ENCODE results near the gene MRTFA. TPM values are rescaled to one million over a fixed set of nuclear protein-coding genes. Genes with fewer than 3 reads are reported as not detected.

MRTFA gene
- total and polyA plus RNA-seq, 2 of the 13 experiments (the other 11 are each of a cell fraction or from before 2014, with no cell fraction given): 2.4 to 8.2 TPM

GRCh38 chr22:40403141-40403540, 233.4 kb downstream of the MRTFA start:
- Histone ChIP-seq H4K20me1 (ENCODE audit: insufficient read depth, low read length) (no peaks in the 10 kb centered on the region), H3K4me2 (ENCODE audit: low read depth, low read length) (no peak overlapping the region), H3K4me1 (ENCODE audit: insufficient read depth, low read length) (no peaks in the 10 kb centered on the region), H3K4me3 (replicated peaks in 1 of 3; ENCODE audit: insufficient read depth in 1 of 3, low read depth in 2 of 3, low read length in 3 of 3) (no peak overlapping the region), H3K27me3 (ENCODE audit: control insufficient read depth in 1 of 2, insufficient read depth in 2 of 2, low read length in 2 of 2) (no peaks in the 10 kb centered on the region), H3K9ac (ENCODE audit: insufficient read depth, low read depth, low read length) (no peak overlapping the region), H3K9me3 (ENCODE audit: low read length) (no peaks in the 10 kb centered on the region), H3K79me2 (ENCODE audit: insufficient read depth, low read length) (no peaks in the 10 kb centered on the region), H3K36me3 (replicated peaks in 1 of 2; ENCODE audit: control insufficient read depth in 1 of 2, insufficient read depth in 2 of 2, low read length in 2 of 2) (peaks cover 10 to 15% of the 10 kb centered on the region in 2 experiments), H2AFZ (ENCODE audit: low read length) (no peak overlapping the region), H3K27ac (ENCODE audit: extremely low read length, insufficient read depth, low read length) (no peak overlapping the region)
- ChIA-PET POLR2A (no interaction called here), CTCF (ENCODE audit: low intra/inter-chr PET ratio, low total read pairs) (no interaction called here)
- BruUV-seq (replicated peaks): no TSS peak
- no peak for DNase-seq (ENCODE audit: low spot score)
- no peak for ATAC-seq
- no peak for FAIRE-seq
- no peak for TF ChIP-seq TAF1 (CRISPR knock-in tag; IDR thresholded peaks at IDR 0.05)
- TF ChIP-seq ARID3A (IDR thresholded peaks at IDR 0.05; ENCODE audit: low read depth, low read length): no peak
- no peak for TF ChIP-seq ZFP90 (CRISPR knock-in tag; IDR thresholded peaks at IDR 0.05; ENCODE audit: borderline replicate concordance)
- no peak for TF ChIP-seq KDM2A (CRISPR knock-in tag; IDR thresholded peaks at IDR 0.05; ENCODE audit: borderline replicate concordance, low read depth)
- no peak for TF ChIP-seq POLR2AphosphoS2 (IDR thresholded peaks at IDR 0.05; ENCODE audit: low read depth, low read length)
- intact Hi-C loops (cut with micrococcal nuclease; ENCODE audit: unreplicated experiment) (no loop called here), in situ Hi-C loops (cut with HindIII; ENCODE audit: extremely low pct_ligation_motif_present, low pct_unique_long_range_greater_than_20kb) (no loop called here)
- 84% methylated on average over 3 of the region's 3 CpGs for WGBS (ENCODE audit: low lambda C conversion rate)

GRCh38 chr22:40401981-40402406, 234.5 kb downstream of the MRTFA start:
- Histone ChIP-seq H3K9me3 (ENCODE audit: low read length) (no peaks in the 10 kb centered on the region), H2AFZ (ENCODE audit: low read length) (no peak overlapping the region), H4K20me1 (ENCODE audit: insufficient read depth, low read length) (no peaks in the 10 kb centered on the region), H3K4me1 (ENCODE audit: insufficient read depth, low read length) (no peaks in the 10 kb centered on the region), H3K36me3 (replicated peaks in 1 of 2; ENCODE audit: control insufficient read depth in 1 of 2, insufficient read depth in 2 of 2, low read length in 2 of 2) (peaks cover 7 to 15% of the 10 kb centered on the region in 2 experiments; a peak in 4 of 5 replicates), H3K4me2 (ENCODE audit: low read depth, low read length) (no peak overlapping the region), H3K27ac (ENCODE audit: extremely low read length, insufficient read depth, low read length) (no peak overlapping the region), H3K27me3 (ENCODE audit: control insufficient read depth in 1 of 2, insufficient read depth in 2 of 2, low read length in 2 of 2) (no peaks in the 10 kb centered on the region), H3K79me2 (ENCODE audit: insufficient read depth, low read length) (no peaks in the 10 kb centered on the region), H3K4me3 (replicated peaks in 1 of 3; ENCODE audit: insufficient read depth in 1 of 3, low read depth in 2 of 3, low read length in 3 of 3) (no peak overlapping the region), H3K9ac (ENCODE audit: insufficient read depth, low read depth, low read length) (no peak overlapping the region)
- FAIRE-seq (no peak), DNase-seq (ENCODE audit: low spot score) (no peak), ATAC-seq (no peak)
- ChIA-PET CTCF (ENCODE audit: low intra/inter-chr PET ratio, low total read pairs) (no interaction called here), POLR2A (no interaction called here)
- 99% methylated on average over 6 of the region's 8 CpGs for WGBS (ENCODE audit: low lambda C conversion rate)
- in situ Hi-C loops (cut with HindIII; ENCODE audit: extremely low pct_ligation_motif_present, low pct_unique_long_range_greater_than_20kb): no loop called here
- intact Hi-C loops (cut with micrococcal nuclease; ENCODE audit: unreplicated experiment): no loop called here
- BruUV-seq (replicated peaks): no TSS peak
- no peak for TF ChIP-seq MYC (CRISPR knock-in tag; IDR thresholded peaks at IDR 0.05; ENCODE audit: borderline replicate concordance)
- no peak for TF ChIP-seq TFAP4 (IDR thresholded peaks at IDR 0.05; ENCODE audit: borderline replicate concordance, low read depth)
- TF ChIP-seq ZNF777 (CRISPR knock-in tag; IDR thresholded peaks at IDR 0.05): no peak
- no peak for TF ChIP-seq HOXA5 (CRISPR knock-in tag; IDR thresholded peaks at IDR 0.05)
- no peak for TF ChIP-seq CHCHD3 (CRISPR knock-in tag; IDR thresholded peaks at IDR 0.05)
- TF ChIP-seq SUZ12 (IDR thresholded peaks at IDR 0.05; ENCODE audit: low read depth, low read length): no peak
- TF ChIP-seq SP140L (CRISPR knock-in tag; IDR thresholded peaks at IDR 0.05; ENCODE audit: borderline replicate concordance): no peak
- TF ChIP-seq DPF2 (CRISPR knock-in tag; IDR thresholded peaks at IDR 0.05; ENCODE audit: borderline replicate concordance, low read depth): no peak
- no peak for TF ChIP-seq ZNF562 (CRISPR knock-in tag; IDR thresholded peaks at IDR 0.05; ENCODE audit: borderline replicate concordance)
- TF ChIP-seq HINFP (CRISPR knock-in tag; IDR thresholded peaks at IDR 0.05; ENCODE audit: low read depth): no peak
- TF ChIP-seq ZMYM2 (CRISPR knock-in tag; IDR thresholded peaks at IDR 0.05): no peak
- no peak for TF ChIP-seq FOSL2 (CRISPR knock-in tag; IDR thresholded peaks at IDR 0.05)

Data from HepG2 (cell line).